OCI-LY3 (cell line): Measurements from ENCODE around the gene SNRPB2.

Experiments used
- H2AFZ ChIP-seq: fragments of 200-600, 300-600 bp; shearing (Covaris generic); 2 replicates; pipeline ENCODE4 v1.6.0; 2014; ENCODE audit warnings: antibody characterized with exemption, low read depth, low read length
- H3K27ac ChIP-seq: fragments of 200-600, 300-600 bp; sonication (generic); 2 replicates; pipeline ENCODE4 v1.5.1; 2014; ENCODE audit warnings: mild to moderate bottlenecking, low read length, moderate library complexity, mixed read lengths
- H3K27me3 ChIP-seq: fragments of 200-600, 300-600 bp; sonication (generic); 2 replicates; pipeline ENCODE4 v1.6.1; 2014; ENCODE audit warnings: low read depth, low read length, mixed read lengths
- H3K36me3 ChIP-seq: fragments of 200-600, 300-600 bp; sonication (generic); replicated peaks from 2 replicates; pipeline ENCODE3; 2014; ENCODE audit warnings: low read depth, low read length, mixed read lengths
- H3K4me1 ChIP-seq: fragments of 300-600, 200-600 bp; sonication (generic); 2 replicates; pipeline ENCODE4 v1.6.1; 2014; ENCODE audit warnings: low read length, mixed read lengths
- H3K4me2 ChIP-seq: fragments of 200-600, 300-600 bp; sonication (generic); 2 replicates; pipeline ENCODE4 v1.6.1; 2014; ENCODE audit warnings: low read length, mixed read lengths
- H3K4me3 ChIP-seq: fragments of 300-600, 200-600 bp; sonication (generic); 2 replicates; pipeline ENCODE4 v1.5.1; 2014; ENCODE audit warnings: antibody characterized with exemption, mild to moderate bottlenecking, low read length, moderate library complexity
- H3K79me2 ChIP-seq: fragments of 300-600, 200-600 bp; shearing (Covaris generic); 2 replicates; pipeline ENCODE4 v1.6.1; 2014; ENCODE audit warnings: mild to moderate bottlenecking, low read length, mixed read lengths
- H3K9ac ChIP-seq: fragments of 300-600, 200-600 bp; shearing (Covaris generic); 2 replicates; pipeline ENCODE4 v1.6.0; 2014; ENCODE audit warnings: mild to moderate bottlenecking, low read length, moderate library complexity
- H3K9me3 ChIP-seq: fragments of 200-600, 300-600 bp; shearing (Covaris generic); 2 replicates; pipeline ENCODE4 v1.6.1; 2014; ENCODE audit warnings: low read length, mixed read lengths; ENCODE audit not compliant: insufficient read depth
- H4K20me1 ChIP-seq: fragments of 200-600, 300-600 bp; sonication (generic); 2 replicates; pipeline ENCODE4 v1.6.1; 2016; ENCODE audit warnings: low read length, mixed read lengths; ENCODE audit not compliant: insufficient read depth
- CTCF ChIP-seq: fragments of 200-600, 300-600 bp; sonication (generic); IDR thresholded peaks from 2 replicates; pipeline ENCODE4 v1.5.1; 2014; ENCODE audit warnings: antibody characterized with exemption, low read length, low read depth
- EZH2phosphoT487 ChIP-seq: fragments of 200-600 bp; shearing (Covaris generic); IDR thresholded peaks from 2 replicates; pipeline ENCODE4 v1.6.1; 2018; ENCODE audit warnings: antibody characterized with exemption, mixed run types, low read depth

SNRPB2 gene

GRCh38 chr20:16707674-16708073, 22.2 kb upstream of the SNRPB2 start:
- Histone ChIP-seq H3K9ac (no peak overlapping the region), H3K4me3 (peak overlapping the region; percentile 27; the same call in 1 of the 2 replicates)

GRCh38 chr20:16708602-16709001, 21.2 kb upstream of the SNRPB2 start:
- Histone ChIP-seq H3K4me2 (peak overlapping the region; percentile 57), H3K9ac (no peak overlapping the region), H3K27ac (no peak overlapping the region), H3K27me3 (0 out of 2 replicates have a peak, but pooled peaks cover 2% of the 10 kb centered on the region), H3K4me1 (peaks cover 35% of the 10 kb centered on the region), H2AFZ (no peak overlapping the region), H3K9me3 (no peaks in the 10 kb centered on the region), H3K36me3 (no peaks in the 10 kb centered on the region), H3K4me3 (no peak overlapping the region), H3K79me2 (no peaks in the 10 kb centered on the region), H4K20me1 (no peaks in the 10 kb centered on the region)
- TF ChIP-seq EZH2phosphoT487, result no peak
- TF ChIP-seq CTCF, result no peak

More at GRCh38 chr20:16707674-16708073, 22.2 kb upstream of the SNRPB2 start:
- Histone ChIP-seq H3K4me1 (peaks cover 35% of the 10 kb centered on the region), H3K36me3 (no peaks in the 10 kb centered on the region), H4K20me1 (no peaks in the 10 kb centered on the region), H3K27ac (no peak overlapping the region), H3K9me3 (no peaks in the 10 kb centered on the region), H3K27me3 (0 out of 2 replicates have a peak, but pooled peaks cover 2% of the 10 kb centered on the region), H2AFZ (no peak overlapping the region), H3K4me2 (peak overlapping the region; percentile 57), H3K79me2 (no peaks in the 10 kb centered on the region)
- TF ChIP-seq EZH2phosphoT487 (no peak), CTCF (no peak)

- Histone ChIP-seq H3K79me2 (no peaks in the 10 kb centered on the region), H3K4me3 (no peak overlapping the region), H4K20me1 (no peaks in the 10 kb centered on the region), H3K4me2 (peak overlapping the region; percentile 57), H3K9ac (no peak overlapping the region), H3K27ac (no peak overlapping the region), H3K9me3 (no peaks in the 10 kb centered on the region), H2AFZ (no peak overlapping the region), H3K27me3 (0 out of 2 replicates have a peak, but pooled peaks cover 2% of the 10 kb centered on the region), H3K4me1 (peaks cover 35% of the 10 kb centered on the region), H3K36me3 (no peaks in the 10 kb centered on the region)
- no peak for TF ChIP-seq EZH2phosphoT487
- no peak for TF ChIP-seq CTCF
Observed at GRCh38 chr20:16709017-16709416, 20.8 kb upstream of the SNRPB2 start.

GRCh38 chr20:16710781-16711180, 19.0 kb upstream of the SNRPB2 start:
- TF ChIP-seq CTCF, result no peak
- H3K27me3 ChIP-seq, result 0 out of 2 replicates have a peak, but pooled peaks cover 2% of the 10 kb centered on the region
- H3K4me1 ChIP-seq, result peaks cover 35% of the 10 kb centered on the region
- H3K36me3 ChIP-seq, result no peaks in the 10 kb centered on the region
- H3K27ac ChIP-seq, result no peak overlapping the region
- no peaks in the 10 kb centered on the region for H3K9me3 ChIP-seq
- 0 out of 2 replicates have a peak overlapping the region, but pooled peaks have one; percentile 3 for H3K4me2 ChIP-seq
- no peaks in the 10 kb centered on the region for H3K79me2 ChIP-seq
- H2AFZ ChIP-seq, result no peak overlapping the region
- H3K4me3 ChIP-seq, result no peak overlapping the region
- no peak overlapping the region for H3K9ac ChIP-seq
- no peaks in the 10 kb centered on the region for H4K20me1 ChIP-seq
